ENCODE results near the gene PLEKHA5. TPM values are rescaled to one million over a fixed set of nuclear protein-coding genes. Genes with fewer than 3 reads are reported as not detected.
A peak's percentile ranks its signal among the peaks of the same experiment; 100 is the strongest.
"Not testable (repeated sequence)": the region's sequence is repeated elsewhere in the genome, so short reads cannot be mapped to it uniquely, and the experiment has no call there.

PLEKHA5 gene
- total RNA-seq, 4 donors from 2014 or later: 34.5 to 120 (median 60.0) TPM

DNA sequence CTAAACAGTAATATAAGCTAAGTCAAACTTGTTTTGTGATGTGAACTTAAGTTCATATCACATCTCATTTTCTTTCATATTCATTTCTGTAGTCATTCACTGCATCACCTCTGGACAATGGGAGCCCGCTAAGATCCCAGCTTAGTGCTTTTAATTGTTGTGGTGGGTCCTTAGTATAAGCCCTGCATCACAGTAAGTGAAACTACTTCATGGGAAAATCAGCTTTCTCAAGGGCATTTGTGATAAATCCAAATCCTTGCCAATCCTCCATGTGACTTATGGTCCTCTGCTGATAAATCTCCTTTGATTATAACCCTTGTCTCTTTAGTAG lies 98.3 kb downstream of the PLEKHA5 start:
- Histone ChIP-seq H3K4me1 (peaks cover 3 to 54% (median 11%) of the 10 kb centered on the region in 3 donors), H3K36me3 (peaks cover 0 to 8% of the 10 kb centered on the region in 2 donors), H3K4me3 (no peak overlapping the region), H3K27ac (peak overlapping the region in 1 of 4 donors; percentile 19), H3K27me3 (no peaks in the 10 kb centered on the region), H3K9me3 (peaks cover 0 to 8% (median 0%) of the 10 kb centered on the region in 3 donors)
- TF ChIP-seq, protein P1, sequence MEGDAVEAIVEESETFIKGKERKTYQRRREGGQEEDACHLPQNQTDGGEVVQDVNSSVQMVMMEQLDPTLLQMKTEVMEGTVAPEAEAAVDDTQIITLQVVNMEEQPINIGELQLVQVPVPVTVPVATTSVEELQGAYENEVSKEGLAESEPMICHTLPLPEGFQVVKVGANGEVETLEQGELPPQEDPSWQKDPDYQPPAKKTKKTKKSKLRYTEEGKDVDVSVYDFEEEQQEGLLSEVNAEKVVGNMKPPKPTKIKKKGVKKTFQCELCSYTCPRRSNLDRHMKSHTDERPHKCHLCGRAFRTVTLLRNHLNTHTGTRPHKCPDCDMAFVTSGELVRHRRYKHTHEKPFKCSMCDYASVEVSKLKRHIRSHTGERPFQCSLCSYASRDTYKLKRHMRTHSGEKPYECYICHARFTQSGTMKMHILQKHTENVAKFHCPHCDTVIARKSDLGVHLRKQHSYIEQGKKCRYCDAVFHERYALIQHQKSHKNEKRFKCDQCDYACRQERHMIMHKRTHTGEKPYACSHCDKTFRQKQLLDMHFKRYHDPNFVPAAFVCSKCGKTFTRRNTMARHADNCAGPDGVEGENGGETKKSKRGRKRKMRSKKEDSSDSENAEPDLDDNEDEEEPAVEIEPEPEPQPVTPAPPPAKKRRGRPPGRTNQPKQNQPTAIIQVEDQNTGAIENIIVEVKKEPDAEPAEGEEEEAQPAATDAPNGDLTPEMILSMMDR (IDR thresholded peaks at IDR 0.05): no peak
- TF ChIP-seq EP300 (IDR thresholded peaks at IDR 0.05) (no peak), POLR2AphosphoS5 (IDR thresholded peaks at IDR 0.05) (no peak), POLR2A (IDR thresholded peaks at IDR 0.05) (no peak)
- ATAC-seq: no peak
- WGBS, 2 donors (ENCODE audit: low coverage in 1 of 2): 63 to 100% methylated on average over 1 of the region's 1 CpG

DNA sequence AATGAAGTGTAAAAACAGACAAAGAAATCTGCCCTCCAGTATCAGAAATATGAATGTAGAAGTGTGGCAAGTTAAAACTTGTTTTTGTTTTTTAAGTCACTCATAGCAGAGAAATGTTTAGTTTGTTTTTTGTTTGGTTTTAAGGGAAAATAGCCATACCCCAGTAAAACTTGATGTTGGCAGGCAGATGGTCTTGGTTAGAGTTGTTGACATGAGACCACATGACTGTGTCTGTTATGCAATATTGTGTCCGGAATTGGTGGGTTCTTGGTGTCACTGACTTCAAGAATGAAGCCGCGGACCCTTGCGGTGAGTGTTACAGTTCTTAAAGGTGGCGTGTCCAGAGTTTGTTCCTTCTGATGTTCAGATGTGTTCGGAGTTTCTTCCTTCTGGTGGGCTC lies 99.5 kb downstream of the PLEKHA5 start:
- not testable (repeated sequence) for H3K27me3 ChIP-seq, H3K36me3 ChIP-seq, ATAC-seq, H3K27ac ChIP-seq, H3K9me3 ChIP-seq, H3K4me3 ChIP-seq
- 90 to 98% methylated on average over 2 to 6 of the region's 6 CpGs for WGBS, 2 donors (ENCODE audit: low coverage in 1 of 2)
- H3K4me1 ChIP-seq: peaks cover 3 to 54% (median 11%) of the 10 kb centered on the region in 3 donors

DNA sequence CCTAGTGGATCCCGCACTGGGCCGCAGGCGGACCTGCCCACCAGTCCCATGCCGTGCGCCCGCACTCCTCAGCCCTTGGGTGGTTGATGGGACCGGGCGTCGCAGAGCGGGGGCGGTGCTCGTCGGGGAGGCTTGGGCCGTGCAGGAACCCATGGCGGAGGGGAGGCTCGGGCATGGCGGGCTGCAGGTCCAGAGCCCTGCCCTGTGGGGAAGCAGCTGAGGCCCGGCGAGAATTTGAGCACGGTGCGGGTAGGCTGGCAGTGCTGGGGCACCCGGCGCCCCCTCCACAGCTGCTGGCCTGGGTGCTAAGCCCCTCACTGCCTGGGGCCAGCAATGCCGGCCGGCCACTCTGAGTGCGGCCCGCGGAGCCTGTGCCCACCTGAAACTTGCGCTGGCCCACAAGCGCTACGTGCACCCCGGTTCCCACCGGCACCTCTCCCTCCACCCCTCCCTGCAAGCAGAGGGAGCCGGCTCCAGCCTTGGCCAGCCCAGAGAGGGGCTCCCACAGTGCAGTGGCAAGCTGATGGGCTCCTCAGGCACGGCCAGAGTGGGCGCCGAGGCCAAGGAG lies 100.8 kb downstream of the PLEKHA5 start:
- peaks cover 0 to 8% (median 0%) of the 10 kb centered on the region in 3 donors for H3K9me3 ChIP-seq
- no peak for ATAC-seq
- 80 to 97% methylated on average over 1 to 6 of the region's 37 CpGs for whole genome bisulfite sequencing, 2 donors (ENCODE audit: low coverage in 1 of 2)

DNA sequence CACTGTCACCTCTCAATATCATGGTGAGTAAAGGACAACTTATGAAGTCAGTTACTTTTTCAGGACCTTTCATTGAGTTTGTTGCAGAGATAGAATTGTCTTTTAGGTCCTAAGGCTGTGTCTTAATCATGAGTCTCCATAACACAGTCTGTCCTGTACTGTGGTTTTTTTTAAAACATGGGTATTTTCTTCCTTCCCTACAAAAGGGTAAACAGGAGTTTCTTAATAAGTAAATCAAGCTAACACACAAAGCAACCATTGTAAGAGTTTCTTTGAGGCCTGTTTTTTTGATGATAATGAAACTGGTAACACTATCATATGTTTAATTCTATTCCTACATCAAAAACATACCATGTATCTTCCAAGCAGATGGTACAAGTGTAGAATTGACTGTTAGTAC lies 101.4 kb downstream of the PLEKHA5 start:
- Histone ChIP-seq H3K27me3 (no peaks in the 10 kb centered on the region), H3K4me1 (peaks cover 16 to 65% (median 16%) of the 10 kb centered on the region in 3 donors), H3K4me3 (no peak overlapping the region), H3K27ac (no peak overlapping the region), H3K9me3 (peaks cover 0 to 8% (median 0%) of the 10 kb centered on the region in 3 donors), H3K36me3 (peaks cover 0 to 8% of the 10 kb centered on the region in 2 donors)
- no peak for ATAC-seq
- TF ChIP-seq POLR2A (IDR thresholded peaks at IDR 0.05) (no peak), EP300 (IDR thresholded peaks at IDR 0.05) (no peak), POLR2AphosphoS5 (IDR thresholded peaks at IDR 0.05) (no peak)
- TF ChIP-seq, protein P1 (IDR thresholded peaks at IDR 0.05): no peak

More for the DNA sequence above, 100.8 kb downstream of the PLEKHA5 start:
- no peak overlapping the region for H3K27ac ChIP-seq
- no peak overlapping the region for H3K4me3 ChIP-seq
- H3K36me3 ChIP-seq: peaks cover 0 to 8% of the 10 kb centered on the region in 2 donors
- peaks cover 11 to 60% (median 13%) of the 10 kb centered on the region in 3 donors for H3K4me1 ChIP-seq
- TF ChIP-seq EP300 (IDR thresholded peaks at IDR 0.05) (no peak), POLR2AphosphoS5 (IDR thresholded peaks at IDR 0.05) (no peak)
- TF ChIP-seq, protein P1 (IDR thresholded peaks at IDR 0.05): no peak
- no peaks in the 10 kb centered on the region for H3K27me3 ChIP-seq

DNA sequence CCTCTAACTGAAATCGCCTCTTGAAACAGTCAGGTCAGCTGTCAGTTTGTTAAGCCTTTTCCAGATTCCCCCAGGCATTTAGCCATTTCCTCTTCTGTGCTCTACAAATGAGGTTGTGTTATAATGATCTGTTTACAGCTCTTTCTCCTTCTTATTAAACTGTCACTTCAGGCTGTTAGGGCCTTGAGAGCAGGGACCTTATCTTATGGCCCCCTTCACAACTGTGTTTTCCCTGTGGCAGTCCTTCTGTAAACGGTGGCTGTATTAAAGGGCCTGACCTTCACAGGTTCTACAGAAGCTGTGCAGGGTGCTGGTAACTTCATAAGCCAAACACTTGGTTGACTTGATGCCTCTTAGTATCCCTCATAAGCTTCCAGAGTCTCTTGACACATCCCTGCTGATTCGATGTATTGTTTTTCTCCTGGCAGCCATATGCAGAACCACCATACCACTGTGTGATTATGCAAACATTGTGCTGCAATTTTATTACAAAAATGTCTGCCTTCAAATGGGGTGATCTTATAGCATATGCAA lies 104.7 kb downstream of the PLEKHA5 start:
- Histone ChIP-seq H3K4me3 (no peak overlapping the region), H3K27me3 (no peaks in the 10 kb centered on the region), H3K9me3 (peaks cover 0 to 8% (median 0%) of the 10 kb centered on the region in 3 donors), H3K4me1 (peaks cover 20 to 67% (median 20%) of the 10 kb centered on the region in 3 donors), H3K27ac (peak overlapping the region; percentile 5 to 77 (median 70)), H3K36me3 (peaks cover 0 to 8% of the 10 kb centered on the region in 2 donors)
- TF ChIP-seq POLR2A (IDR thresholded peaks at IDR 0.05) (no peak), EP300 (IDR thresholded peaks at IDR 0.05) (no peak), POLR2AphosphoS5 (IDR thresholded peaks at IDR 0.05) (no peak)
- TF ChIP-seq, protein P1 (IDR thresholded peaks at IDR 0.05): no peak
- ATAC-seq: no peak
- 10 to 26% methylated on average over 3 of the region's 3 CpGs for whole genome bisulfite sequencing, 2 donors (ENCODE audit: low coverage in 1 of 2)
